Measurements from ENCODE around the gene ARHGAP45.

DNA sequence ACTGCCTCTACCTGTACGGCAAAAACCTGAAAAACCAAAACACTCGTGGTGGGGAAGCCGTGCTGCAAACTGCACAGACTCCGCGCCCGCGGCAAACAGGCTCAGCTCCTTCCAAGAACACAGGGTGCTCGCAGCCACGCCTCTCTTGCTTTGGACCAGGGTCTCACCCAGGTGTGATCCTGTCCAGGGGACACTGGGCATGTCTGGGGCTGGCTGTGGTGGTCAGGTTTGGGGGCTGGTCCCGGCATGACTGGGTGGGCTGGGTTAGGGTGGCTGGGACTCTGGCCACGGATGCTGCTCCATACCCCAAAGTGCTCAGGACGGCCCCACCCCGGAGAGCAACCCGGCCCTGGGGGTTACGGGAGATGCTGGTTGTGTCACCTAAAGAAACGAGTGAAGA is 50.7 kb downstream of the ARHGAP45 start:
- TF ChIP-seq, protein P1, sequence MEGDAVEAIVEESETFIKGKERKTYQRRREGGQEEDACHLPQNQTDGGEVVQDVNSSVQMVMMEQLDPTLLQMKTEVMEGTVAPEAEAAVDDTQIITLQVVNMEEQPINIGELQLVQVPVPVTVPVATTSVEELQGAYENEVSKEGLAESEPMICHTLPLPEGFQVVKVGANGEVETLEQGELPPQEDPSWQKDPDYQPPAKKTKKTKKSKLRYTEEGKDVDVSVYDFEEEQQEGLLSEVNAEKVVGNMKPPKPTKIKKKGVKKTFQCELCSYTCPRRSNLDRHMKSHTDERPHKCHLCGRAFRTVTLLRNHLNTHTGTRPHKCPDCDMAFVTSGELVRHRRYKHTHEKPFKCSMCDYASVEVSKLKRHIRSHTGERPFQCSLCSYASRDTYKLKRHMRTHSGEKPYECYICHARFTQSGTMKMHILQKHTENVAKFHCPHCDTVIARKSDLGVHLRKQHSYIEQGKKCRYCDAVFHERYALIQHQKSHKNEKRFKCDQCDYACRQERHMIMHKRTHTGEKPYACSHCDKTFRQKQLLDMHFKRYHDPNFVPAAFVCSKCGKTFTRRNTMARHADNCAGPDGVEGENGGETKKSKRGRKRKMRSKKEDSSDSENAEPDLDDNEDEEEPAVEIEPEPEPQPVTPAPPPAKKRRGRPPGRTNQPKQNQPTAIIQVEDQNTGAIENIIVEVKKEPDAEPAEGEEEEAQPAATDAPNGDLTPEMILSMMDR (IDR thresholded peaks at IDR 0.05 in 4 of 5, conservative IDR thresholded peaks at IDR 0.05 in 1 of 5): no peak
- TF ChIP-seq POLR2A (IDR thresholded peaks at IDR 0.05): no peak

Data from gastrocnemius medialis (tissue), 4 donors.